Loucy (cell line): ENCODE data around the gene GAREM1.

Experiments
- H2AFZ ChIP-seq: fragments of 200-600 bp; sonication (generic); 2 replicates; pipeline ENCODE4 v1.6.0; 2016; ENCODE audit warnings: antibody characterized with exemption, mild to moderate bottlenecking, low read length, moderate library complexity
- H3F3A ChIP-seq: fragments of 200-600 bp; 2 replicates; pipeline ENCODE4 v1.6.0; 2016; ENCODE audit warnings: antibody characterized with exemption, low read depth, mild to moderate bottlenecking
- H3K27me3 ChIP-seq: fragments of 200-600 bp; sonication (generic); 2 replicates; pipeline ENCODE4 v1.6.1; 2014; ENCODE audit warnings: low read length, mild to moderate bottlenecking; ENCODE audit not compliant: insufficient read depth, poor library complexity, severe bottlenecking
- H3K36me3 ChIP-seq: fragments of 200-600 bp; sonication (generic); 2 replicates; pipeline ENCODE4 v1.6.1; 2016; ENCODE audit warnings: low read length; ENCODE audit not compliant: insufficient read depth
- H3K4me1 ChIP-seq: fragments of 200-600 bp; sonication (generic); 2 replicates; pipeline ENCODE4 v1.5.1; 2014; ENCODE audit warnings: low read length, mild to moderate bottlenecking; ENCODE audit not compliant: insufficient read depth, poor library complexity, severe bottlenecking
- H3K4me2 ChIP-seq: fragments of 200-600 bp; sonication (generic); 2 replicates; pipeline ENCODE4 v1.6.0; 2014; ENCODE audit warnings: antibody characterized with exemption, low read length, low read depth, mild to moderate bottlenecking; ENCODE audit not compliant: poor library complexity, severe bottlenecking
- H3K4me3 ChIP-seq: fragments of 200-600 bp; sonication (generic); 2 replicates; pipeline ENCODE4 v1.5.1; 2014; ENCODE audit warnings: low read length, mild to moderate bottlenecking, mixed read lengths; ENCODE audit not compliant: poor library complexity, severe bottlenecking
- H3K79me2 ChIP-seq: fragments of 200-600 bp; sonication (generic); 2 replicates; pipeline ENCODE4 v1.6.1; 2014; ENCODE audit warnings: low read length; ENCODE audit not compliant: insufficient read depth
- H3K9ac ChIP-seq: fragments of 200-600 bp; sonication (generic); 2 replicates; pipeline ENCODE4 v1.6.0; 2014; ENCODE audit warnings: mild to moderate bottlenecking, low read depth, low read length, moderate library complexity; ENCODE audit not compliant: poor library complexity, severe bottlenecking
- H3K9me2 ChIP-seq: fragments of 200-600 bp; sonication (generic); replicated peaks from 2 replicates; pipeline ENCODE4 v1.6.1; 2016; ENCODE audit warnings: low read depth, low read length, mixed read lengths
- H3K9me3 ChIP-seq: fragments of 200-600 bp; sonication (generic); 2 replicates; pipeline ENCODE4 v1.6.1; 2014; ENCODE audit warnings: mild to moderate bottlenecking, antibody characterized with exemption, low read length, low read depth; ENCODE audit not compliant: insufficient read depth
- H4K20me1 ChIP-seq: fragments of 200-600 bp; sonication (generic); 2 replicates; pipeline ENCODE4 v1.6.0; 2014; ENCODE audit warnings: antibody characterized with exemption, low read length, mild to moderate bottlenecking; ENCODE audit not compliant: insufficient read depth, poor library complexity, severe bottlenecking
- EZH2phosphoT487 ChIP-seq: fragments of 200-600 bp; IDR thresholded peaks from 2 replicates; pipeline ENCODE4 v1.6.1; 2018; ENCODE audit warnings: antibody characterized with exemption, mild to moderate bottlenecking, moderate library complexity, borderline replicate concordance
- TF ChIP-seq, protein P1 (sequence below): fragments of 200-600 bp; sonication (generic); conservative IDR thresholded peaks from 2 replicates; pipeline ENCODE4 v1.5.1; 2014; ENCODE audit warnings: mild to moderate bottlenecking, antibody characterized with exemption, low read length

Gene GAREM1

GRCh38 chr18:32280188-32280783 is 190.4 kb downstream of the GAREM1 start:
- no peaks in the 10 kb centered on the region for H3K79me2 ChIP-seq
- TF ChIP-seq EZH2phosphoT487, result no peak
- TF ChIP-seq, protein P1, sequence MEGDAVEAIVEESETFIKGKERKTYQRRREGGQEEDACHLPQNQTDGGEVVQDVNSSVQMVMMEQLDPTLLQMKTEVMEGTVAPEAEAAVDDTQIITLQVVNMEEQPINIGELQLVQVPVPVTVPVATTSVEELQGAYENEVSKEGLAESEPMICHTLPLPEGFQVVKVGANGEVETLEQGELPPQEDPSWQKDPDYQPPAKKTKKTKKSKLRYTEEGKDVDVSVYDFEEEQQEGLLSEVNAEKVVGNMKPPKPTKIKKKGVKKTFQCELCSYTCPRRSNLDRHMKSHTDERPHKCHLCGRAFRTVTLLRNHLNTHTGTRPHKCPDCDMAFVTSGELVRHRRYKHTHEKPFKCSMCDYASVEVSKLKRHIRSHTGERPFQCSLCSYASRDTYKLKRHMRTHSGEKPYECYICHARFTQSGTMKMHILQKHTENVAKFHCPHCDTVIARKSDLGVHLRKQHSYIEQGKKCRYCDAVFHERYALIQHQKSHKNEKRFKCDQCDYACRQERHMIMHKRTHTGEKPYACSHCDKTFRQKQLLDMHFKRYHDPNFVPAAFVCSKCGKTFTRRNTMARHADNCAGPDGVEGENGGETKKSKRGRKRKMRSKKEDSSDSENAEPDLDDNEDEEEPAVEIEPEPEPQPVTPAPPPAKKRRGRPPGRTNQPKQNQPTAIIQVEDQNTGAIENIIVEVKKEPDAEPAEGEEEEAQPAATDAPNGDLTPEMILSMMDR, result no peak
- H3K9ac ChIP-seq, result no peak overlapping the region
- H3K4me3 ChIP-seq, result no peak overlapping the region
- no peaks in the 10 kb centered on the region for H3K9me3 ChIP-seq
- no peak overlapping the region for H2AFZ ChIP-seq
- H4K20me1 ChIP-seq, result no peaks in the 10 kb centered on the region
- H3K4me2 ChIP-seq, result no peak overlapping the region
- H3K36me3 ChIP-seq, result no peaks in the 10 kb centered on the region
- no peaks in the 10 kb centered on the region for H3K27me3 ChIP-seq
- H3K9me2 ChIP-seq, result no peaks in the 10 kb centered on the region
- no peaks in the 10 kb centered on the region for H3F3A ChIP-seq
- H3K4me1 ChIP-seq, result no peaks in the 10 kb centered on the region

DNA sequence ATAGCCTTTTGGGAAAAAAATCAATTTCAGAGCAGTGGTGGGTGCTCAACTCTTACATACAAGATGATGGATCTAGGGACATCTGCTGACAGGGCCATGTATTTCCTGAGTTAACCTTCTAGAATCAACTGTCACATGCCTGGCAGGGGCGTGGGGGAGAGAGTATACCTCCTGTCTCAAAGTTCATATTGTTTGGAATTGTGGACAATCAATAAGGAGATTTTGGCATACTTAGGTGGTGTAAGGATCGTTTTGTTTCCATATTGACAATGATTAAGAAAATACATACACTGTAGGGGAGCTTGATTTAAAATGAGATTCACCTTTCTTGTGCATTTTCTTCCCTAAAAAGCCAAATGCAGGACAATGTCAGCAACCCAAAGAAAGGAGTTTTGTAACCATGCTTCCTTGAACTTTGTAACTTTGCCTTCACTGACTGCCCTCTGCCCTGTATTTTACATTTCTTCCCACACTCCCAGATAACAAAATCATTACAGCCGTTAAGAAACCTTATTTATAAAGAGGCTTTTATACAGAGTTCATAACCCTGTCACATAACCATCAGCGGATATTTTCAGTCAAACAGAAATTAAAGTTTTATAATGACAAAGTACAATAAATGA is 192.4 kb downstream of the GAREM1 start:
- Histone ChIP-seq H3K27me3 (no peaks in the 10 kb centered on the region), H3K9me2 (no peaks in the 10 kb centered on the region), H2AFZ (no peak overlapping the region), H3K4me1 (no peaks in the 10 kb centered on the region), H3K4me2 (no peak overlapping the region), H3K9me3 (no peaks in the 10 kb centered on the region), H3F3A (no peaks in the 10 kb centered on the region), H3K9ac (no peak overlapping the region), H3K4me3 (no peak overlapping the region), H3K79me2 (no peaks in the 10 kb centered on the region), H3K36me3 (no peaks in the 10 kb centered on the region), H4K20me1 (no peaks in the 10 kb centered on the region)
- TF ChIP-seq, protein P1, result no peak
- TF ChIP-seq EZH2phosphoT487, result no peak

GRCh38 chr18:32277549-32277948 is 193.1 kb downstream of the GAREM1 start:
- Histone ChIP-seq H3K79me2 (no peaks in the 10 kb centered on the region), H3K4me2 (no peak overlapping the region), H2AFZ (no peak overlapping the region), H3K4me1 (no peaks in the 10 kb centered on the region), H3F3A (no peaks in the 10 kb centered on the region), H4K20me1 (no peaks in the 10 kb centered on the region), H3K4me3 (no peak overlapping the region), H3K27me3 (no peaks in the 10 kb centered on the region), H3K36me3 (no peaks in the 10 kb centered on the region), H3K9me2 (no peaks in the 10 kb centered on the region), H3K9ac (no peak overlapping the region), H3K9me3 (no peaks in the 10 kb centered on the region)
- TF ChIP-seq, protein P1, result no peak
- no peak for TF ChIP-seq EZH2phosphoT487
